OCI-M2 (cell line): Measurements from ENCODE around the gene UBE2A.

Experiments
- DNase-seq: peaks from one replicate; lab custom pipeline; 2025; ENCODE audit not compliant: unreplicated experiment; lab: John Stamatoyannopoulos, UW

Gene UBE2A

GRCh38 chrX:119574394-119575266 lies at the start of gene UBE2A:
Gene UBE2A (plus strand): TSS chrX:119574563. CDS start chrX:119574712, 149 bp downstream.
- DNase-seq = peak; percentile 11

- DNase-seq = no peak
These were observed 44.8 kb upstream of the UBE2A start for GRCh38 chrX:119529345-119530276.

GRCh38 chrX:119537487-119537886 lies 36.9 kb upstream of the UBE2A start:
- DNase-seq = no peak

- DNase-seq = no peak
These were observed 34.5 kb upstream of the UBE2A start for GRCh38 chrX:119539872-119540271.

- DNase-seq = no peak
These were observed 33.2 kb upstream of the UBE2A start for GRCh38 chrX:119541188-119541587.

GRCh38 chrX:119549327-119550016 lies 24.9 kb upstream of the UBE2A start:
- no peak for DNase-seq

GRCh38 chrX:119552508-119552907 lies 21.9 kb upstream of the UBE2A start:
- no peak for DNase-seq

- DNase-seq = peak; percentile 33
These were observed 9.2 kb upstream of the UBE2A start, which contains the start of gene STEEP1 for GRCh38 chrX:119565107-119565663. Gene STEEP1 (minus strand): TSS chrX:119565409. CDS start chrX:119565355, 54 bp downstream.

GRCh38 chrX:119570351-119570835 lies 4.0 kb upstream of the UBE2A start:
- no peak for DNase-seq

- DNase-seq = no peak
These were observed 1.1 kb upstream of the UBE2A start for GRCh38 chrX:119573222-119573621.

GRCh38 chrX:119573840-119574393 lies 446 bp upstream of the UBE2A start:
- no peak for DNase-seq

GRCh38 chrX:119579414-119579813 lies 5.1 kb downstream of the UBE2A start:
- no peak for DNase-seq

GRCh38 chrX:119583431-119584059 lies 9.2 kb downstream of the UBE2A start:
- no peak for DNase-seq

GRCh38 chrX:119589810-119590209 lies 15.4 kb downstream of the UBE2A start:
- DNase-seq = no peak

- no peak for DNase-seq
These were observed 28.4 kb downstream of the UBE2A start for GRCh38 chrX:119602701-119603255.

- no peak for DNase-seq
These were observed 30.6 kb downstream of the UBE2A start for GRCh38 chrX:119604766-119605463.

- DNase-seq = no peak
These were observed 31.3 kb downstream of the UBE2A start for GRCh38 chrX:119605464-119606279.
